ENCODE results near the gene WDR74. TPM values are rescaled to one million over a fixed set of nuclear protein-coding genes. Genes with fewer than 3 reads are reported as not detected.

The WDR74 gene
- total and polyA plus RNA-seq, 2 donors (not counting 1 experiment from before 2014, with no cell fraction given): 122 to 131 TPM

- H3K4me3 ChIP-seq (ENCODE audit: control extremely low read depth in 1 of 5, extremely low read depth in 1 of 5, insufficient read depth in 1 of 5, low read depth in 2 of 5, low read length in 4 of 5): no peak overlapping the region
- H3K9me3 ChIP-seq (ENCODE audit: control extremely low read depth in 1 of 3, control insufficient read depth in 2 of 3, insufficient read depth in 1 of 3, low read length in 2 of 3): no peaks in the 10 kb centered on the region
- peaks cover 10% of the 10 kb centered on the region for H3K79me2 ChIP-seq (ENCODE audit: control insufficient read depth, insufficient read depth, low read length)
- POLR2A ChIA-PET: no interaction called here
- H3K36me3 ChIP-seq (replicated peaks in 1 of 2; ENCODE audit: control extremely low read depth in 1 of 2, control insufficient read depth in 1 of 2, extremely low read depth in 1 of 2, insufficient read depth in 2 of 2, low read length in 1 of 2): peaks cover 0 to 2% of the 10 kb centered on the region in 2 experiments
- ATAC-seq (ENCODE audit: low read depth) (no peak), DNase-seq (no peak)
- intact Hi-C loops (cut with micrococcal nuclease): no loop called here
- no peaks in the 10 kb centered on the region for H4K20me1 ChIP-seq (ENCODE audit: control insufficient read depth, insufficient read depth, low read length, poor library complexity, severe bottlenecking)
- no peak overlapping the region for H3K4me3 Mint-ChIP-seq
- CTCF ChIA-PET: interaction anchor here (0.7 to 1.3 kb wide), 2 partner anchors 90 to 103 kb away, joined by 3 to 4 read pairs; no protein-coding TSS in a partner anchor
- peaks cover 9 to 13% of the 10 kb centered on the region in 2 donors for H3K4me1 ChIP-seq (ENCODE audit: control insufficient read depth in 2 of 2, insufficient read depth in 2 of 2, low read length in 2 of 2)
- no peaks in the 10 kb centered on the region for H3K9me3 Mint-ChIP-seq (ENCODE audit: insufficient read depth)
- no peaks in the 10 kb centered on the region for H3K27me3 ChIP-seq (replicated peaks in 1 of 4; ENCODE audit: control extremely low read depth in 1 of 4, control insufficient read depth in 3 of 4, insufficient read depth in 4 of 4, low read length in 3 of 4)
- H3K27ac Mint-ChIP-seq: no peak overlapping the region
- no peak overlapping the region for H3K27ac ChIP-seq (ENCODE audit: low read length in 2 of 2)
- TF ChIP-seq CTCF (IDR thresholded peaks at IDR 0.05) (no peak), EZH2 (IDR thresholded peaks at IDR 0.05; ENCODE audit: borderline replicate concordance, insufficient read depth, low read depth, low read length, poor library complexity, severe bottlenecking) (no peak)
- no peak overlapping the region for H3K4me2 ChIP-seq (replicated peaks; ENCODE audit: low read depth, low read length, poor library complexity, severe bottlenecking)
- 96% methylated on average over 4 of the region's 7 CpGs for WGBS (ENCODE audit: insufficient coverage)
- H3K4me1 Mint-ChIP-seq: peaks cover 11% of the 10 kb centered on the region
- H2AFZ ChIP-seq (ENCODE audit: insufficient read depth, low read depth, low read length, poor library complexity, severe bottlenecking): no peak overlapping the region
- H3K9ac ChIP-seq (ENCODE audit: low read length): no peak overlapping the region
- H3K27me3 Mint-ChIP-seq: no peaks in the 10 kb centered on the region
Observed at GRCh38 chr11:62875698-62876478, 36.5 kb upstream of the WDR74 start.

GRCh38 chr11:62874851-62875250, 35.5 kb upstream of the WDR74 start:
- no peak overlapping the region for H3K9ac ChIP-seq (ENCODE audit: low read length)
- CTCF ChIA-PET: interaction anchor here (1.2 to 1.3 kb wide), 2 partner anchors 11 to 89 kb away, joined by 4 read pairs; no protein-coding TSS in a partner anchor

More at GRCh38 chr11:62874851-62875250, 35.5 kb upstream of the WDR74 start:
- intact Hi-C loops (cut with micrococcal nuclease): no loop called here
- no peak overlapping the region for H3K4me3 ChIP-seq (ENCODE audit: control extremely low read depth in 1 of 5, extremely low read depth in 1 of 5, insufficient read depth in 1 of 5, low read depth in 2 of 5, low read length in 4 of 5)
- H3K4me2 ChIP-seq (replicated peaks; ENCODE audit: low read depth, low read length, poor library complexity, severe bottlenecking): no peak overlapping the region
- H3K9me3 ChIP-seq (ENCODE audit: control extremely low read depth in 1 of 3, control insufficient read depth in 2 of 3, insufficient read depth in 1 of 3, low read length in 2 of 3): no peaks in the 10 kb centered on the region
- 100% methylated on average over 1 of the region's 7 CpGs for WGBS (ENCODE audit: insufficient coverage)
- DNase-seq (no peak), ATAC-seq (ENCODE audit: low read depth) (no peak)
- H3K79me2 ChIP-seq (ENCODE audit: control insufficient read depth, insufficient read depth, low read length): peaks cover 7% of the 10 kb centered on the region
- no peaks in the 10 kb centered on the region for H4K20me1 ChIP-seq (ENCODE audit: control insufficient read depth, insufficient read depth, low read length, poor library complexity, severe bottlenecking)
- TF ChIP-seq EZH2 (IDR thresholded peaks at IDR 0.05; ENCODE audit: borderline replicate concordance, insufficient read depth, low read depth, low read length, poor library complexity, severe bottlenecking) (no peak), CTCF (IDR thresholded peaks at IDR 0.05) (no peak)
- peaks cover 3 to 6% of the 10 kb centered on the region in 2 donors for H3K4me1 ChIP-seq (ENCODE audit: control insufficient read depth in 2 of 2, insufficient read depth in 2 of 2, low read length in 2 of 2)
- H3K27me3 ChIP-seq (replicated peaks in 1 of 4; ENCODE audit: control extremely low read depth in 1 of 4, control insufficient read depth in 3 of 4, insufficient read depth in 4 of 4, low read length in 3 of 4): no peaks in the 10 kb centered on the region
- Mint-ChIP-seq H3K9me3 (ENCODE audit: insufficient read depth) (no peaks in the 10 kb centered on the region), H3K27ac (no peak overlapping the region), H3K4me3 (no peak overlapping the region), H3K27me3 (no peaks in the 10 kb centered on the region), H3K4me1 (peaks cover 4% of the 10 kb centered on the region)
- peaks cover 0 to 2% of the 10 kb centered on the region in 2 experiments for H3K36me3 ChIP-seq (replicated peaks in 1 of 2; ENCODE audit: control extremely low read depth in 1 of 2, control insufficient read depth in 1 of 2, extremely low read depth in 1 of 2, insufficient read depth in 2 of 2, low read length in 1 of 2)
- POLR2A ChIA-PET: interaction anchor here (0.7 to 1.5 kb wide), 2 partner anchors 209 to 283 kb away, joined by 3 to 7 read pairs; partner anchors contain the start of genes C11orf98, CSKMT and TUT1
- no peak overlapping the region for H3K27ac ChIP-seq (ENCODE audit: low read length in 2 of 2)
- no peak overlapping the region for H2AFZ ChIP-seq (ENCODE audit: insufficient read depth, low read depth, low read length, poor library complexity, severe bottlenecking)
